Medulla oblongata (tissue), 1 donor: ENCODE data around the gene IQGAP2.
"Not testable (repeated sequence)": the region's sequence is repeated elsewhere in the genome, so short reads cannot be mapped to it uniquely, and the experiment has no call there.

Source experiments
- DNase-seq: peaks from one replicate; pipeline ENCODE4 v3.0.0-alpha.2; 2015; ENCODE audit errors: extremely low spot score

The IQGAP2 gene

GRCh38 chr5:76652809-76653414 is 249.8 kb downstream of the IQGAP2 start:
- no peak for DNase-seq

GRCh38 chr5:76657091-76657490 is 254.0 kb downstream of the IQGAP2 start:
- no peak for DNase-seq

GRCh38 chr5:76657683-76658311 is 254.7 kb downstream of the IQGAP2 start:
- DNase-seq = no peak

GRCh38 chr5:76660360-76660759 is 257.3 kb downstream of the IQGAP2 start:
- no peak for DNase-seq

GRCh38 chr5:76662521-76662920 is 259.4 kb downstream of the IQGAP2 start:
- DNase-seq = no peak

GRCh38 chr5:76663573-76663972 is 260.5 kb downstream of the IQGAP2 start:
- DNase-seq = no peak

GRCh38 chr5:76664079-76664478 is 261.0 kb downstream of the IQGAP2 start:
- no peak for DNase-seq

- DNase-seq = no peak
Observed at GRCh38 chr5:76667495-76667894, 264.4 kb downstream of the IQGAP2 start.

- DNase-seq = no peak
Observed at GRCh38 chr5:76669245-76669644, 266.2 kb downstream of the IQGAP2 start.

- DNase-seq = no peak
Observed at GRCh38 chr5:76670508-76670907, 267.4 kb downstream of the IQGAP2 start.

- no peak for DNase-seq
Observed at GRCh38 chr5:76672242-76672641, 269.2 kb downstream of the IQGAP2 start.

- no peak for DNase-seq
Observed at GRCh38 chr5:76673125-76673524, 270.0 kb downstream of the IQGAP2 start.

GRCh38 chr5:76674330-76675066 is 271.4 kb downstream of the IQGAP2 start:
- no peak for DNase-seq

- DNase-seq = no peak
Observed at GRCh38 chr5:76675364-76675763, 272.3 kb downstream of the IQGAP2 start.

- no peak for DNase-seq
Observed at GRCh38 chr5:76677849-76678472, 274.9 kb downstream of the IQGAP2 start.

GRCh38 chr5:76679231-76679630 is 276.1 kb downstream of the IQGAP2 start:
- no peak for DNase-seq

- not testable (repeated sequence) for DNase-seq
Observed at GRCh38 chr5:76680826-76681225, 277.7 kb downstream of the IQGAP2 start.

- no peak for DNase-seq
Observed at GRCh38 chr5:76681287-76681686, 278.2 kb downstream of the IQGAP2 start.

- no peak for DNase-seq
Observed at GRCh38 chr5:76682387-76682786, 279.3 kb downstream of the IQGAP2 start.

GRCh38 chr5:76683816-76684731 is 281.0 kb downstream of the IQGAP2 start:
- no peak for DNase-seq

GRCh38 chr5:76684756-76685519 is 281.9 kb downstream of the IQGAP2 start:
- DNase-seq = no peak
